Peyer's patch (tissue), 4 donors: ENCODE data around the gene RARG.
"Not testable (repeated sequence)": the region's sequence is repeated elsewhere in the genome, so short reads cannot be mapped to it uniquely, and the experiment has no call there.

Experiments
- POLR2A ChIP-seq, 2 donors: fragments of 450-650 bp; IDR thresholded peaks; one replicate each; pipeline ENCODE4 v1.5.1; 2017; ENCODE audit warnings: antibody characterized with exemption in 2 of 2, mild to moderate bottlenecking in 2 of 2, moderate library complexity in 2 of 2
- TF ChIP-seq, protein P1 (sequence below), 6 experiments: fragments of 450-650 bp in 4 of 6; fragments of 200-600 bp in 2 of 6; sonication (generic) in 1 of 6; IDR thresholded peaks; one replicate each; pipeline ENCODE4 v1.5.1; 2017 to 2019; ENCODE audit warnings: antibody characterized with exemption in 6 of 6, mild to moderate bottlenecking in 3 of 6, moderate library complexity in 1 of 6

- TF ChIP-seq, protein P1, sequence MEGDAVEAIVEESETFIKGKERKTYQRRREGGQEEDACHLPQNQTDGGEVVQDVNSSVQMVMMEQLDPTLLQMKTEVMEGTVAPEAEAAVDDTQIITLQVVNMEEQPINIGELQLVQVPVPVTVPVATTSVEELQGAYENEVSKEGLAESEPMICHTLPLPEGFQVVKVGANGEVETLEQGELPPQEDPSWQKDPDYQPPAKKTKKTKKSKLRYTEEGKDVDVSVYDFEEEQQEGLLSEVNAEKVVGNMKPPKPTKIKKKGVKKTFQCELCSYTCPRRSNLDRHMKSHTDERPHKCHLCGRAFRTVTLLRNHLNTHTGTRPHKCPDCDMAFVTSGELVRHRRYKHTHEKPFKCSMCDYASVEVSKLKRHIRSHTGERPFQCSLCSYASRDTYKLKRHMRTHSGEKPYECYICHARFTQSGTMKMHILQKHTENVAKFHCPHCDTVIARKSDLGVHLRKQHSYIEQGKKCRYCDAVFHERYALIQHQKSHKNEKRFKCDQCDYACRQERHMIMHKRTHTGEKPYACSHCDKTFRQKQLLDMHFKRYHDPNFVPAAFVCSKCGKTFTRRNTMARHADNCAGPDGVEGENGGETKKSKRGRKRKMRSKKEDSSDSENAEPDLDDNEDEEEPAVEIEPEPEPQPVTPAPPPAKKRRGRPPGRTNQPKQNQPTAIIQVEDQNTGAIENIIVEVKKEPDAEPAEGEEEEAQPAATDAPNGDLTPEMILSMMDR (IDR thresholded peaks at IDR 0.05), result not testable (repeated sequence)
- not testable (repeated sequence) for TF ChIP-seq POLR2A (IDR thresholded peaks at IDR 0.05)
These were observed 53.2 kb downstream of the RARG start for GRCh38 chr12:53178803-53179202.
